Psoas muscle (tissue), 8 donors: ENCODE results near the gene CREB3. TPM values are rescaled to one million over a fixed set of nuclear protein-coding genes. Genes with fewer than 3 reads are reported as not detected.

ENCODE experiments used
- ATAC-seq, 4 donors: fragments of 200-7000 bp; cut with Tn5 transposase; one replicate each; pipeline ENCODE4 v1.9.1; 2020; ENCODE audit warnings: moderate library complexity in 3 of 4, mild to moderate bottlenecking in 2 of 4
- DNase-seq, 2 donors: peaks; one replicate each; pipeline ENCODE4 v3.0.0-alpha.2; 2020
- H3K27ac ChIP-seq: fragments of 200-600 bp; one replicate; pipeline ENCODE4 v1.8.0; 2022
- H3K27me3 ChIP-seq, 3 donors: fragments of 200-600 bp in 1 of 3; one replicate each; pipeline versions ENCODE4 v1.6.1 to v1.8.0; 2013 to 2022; ENCODE audit warnings: low read length in 2 of 3, mild to moderate bottlenecking in 2 of 3, moderate library complexity in 1 of 3; ENCODE audit not compliant: insufficient read depth in 3 of 3
- H3K36me3 ChIP-seq, 2 donors: fragments of 200-600 bp in 1 of 2; one replicate each; pipeline versions ENCODE4 v1.6.1 to v1.8.0; 2013 to 2022; ENCODE audit warnings: low read depth in 1 of 2, mild to moderate bottlenecking in 1 of 2, moderate library complexity in 1 of 2; ENCODE audit not compliant: insufficient read depth in 1 of 2
- H3K4me1 ChIP-seq: fragments of 200-600 bp; one replicate; pipeline ENCODE4 v1.8.0; 2022
- H3K4me3 ChIP-seq: fragments of 200-600 bp; one replicate; pipeline ENCODE4 v1.8.0; 2022; ENCODE audit warnings: mild to moderate bottlenecking
- H3K9me3 ChIP-seq: fragments of 200-600 bp; one replicate; pipeline ENCODE4 v1.8.0; 2022
- WGBS, 3 donors: extraction: QIAGEN DNeasy Blood & Tissue Kit; methylation state at CpG; one replicate each; pipeline versions ENCODE4 v1.1.6 to v1.1.7; 2013; 5-methylcytosine and 5-hydroxymethylcytosine counted together
- intact Hi-C, 2 donors: fragments of 100-400 bp; cut with DNase I; formaldehyde crosslinking; loops; one replicate each; pipeline versions ENCODE4 v1.11.0 to v1.14.2; 2022
- polyA plus RNA-seq, 3 donors: library from polyadenylated mRNA; stranded (reverse); fragments of 200-250 nt; gene quantifications; one replicate each; pipeline ENCODE4 v1.2.3, GENCODE V29; 2013
- total RNA-seq, 4 donors: library from RNA; stranded (reverse); fragmentation: NEBNext Ultra II Directional in 2 of 4; extraction: Animal tissue kit (Norgen Biotek cat#: 25700) in 2 of 4; gene quantifications; one replicate each; pipeline versions ENCODE4 v1.2.1 to v1.2.4, GENCODE V29; 2021 to 2023
- TF ChIP-seq, protein P1 (sequence below): fragments of 200-600 bp; IDR thresholded peaks from one replicate; pipeline ENCODE4 v1.8.0; 2022; ENCODE audit warnings: antibody characterized with exemption
- donor health status: healthy with polysubstance abuse.
- donor health status: DM: no; HTN: no; CAD: no; lungs with moderate emphysema.
- donor health status: Bipolar disorder and iron deficiency.
- donor health status: healthy.
- donor health status: DM: yes; HTN: yes; CAD: no.
- donor health status: DM: no; HTN: no; CAD: no.
- donor health status: DM: no; HTN: no; CAD: no.
- donor health status: DM: yes; HTN: yes; CAD: no.

CREB3 gene
- total and polyA plus RNA-seq, 7 donors: 16.1 to 55.1 (median 21.3) TPM

DNA sequence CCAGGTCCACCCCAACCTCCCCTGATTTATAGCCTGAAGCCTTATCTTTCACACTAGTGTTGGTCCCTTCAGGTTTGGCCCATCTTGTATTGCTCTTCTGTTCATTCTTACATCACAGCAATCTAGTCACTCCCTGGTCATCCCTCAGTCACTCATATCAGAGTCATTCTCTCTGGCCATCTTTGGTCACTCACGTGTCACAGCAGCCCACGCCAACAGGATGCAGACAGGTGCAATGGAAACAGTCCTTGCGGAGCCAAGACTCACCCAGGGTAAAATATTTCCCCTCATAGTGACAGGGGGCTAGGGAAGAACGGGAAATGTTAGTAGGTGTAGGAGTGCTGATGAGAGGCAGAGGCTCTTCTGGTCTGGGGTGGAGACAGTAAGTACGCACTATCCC, 21.0 kb downstream of the CREB3 start:
- no peak for DNase-seq
- 69 to 70% (median 70%) methylated on average over 5 of the region's 5 CpGs for WGBS, 3 donors
- intact Hi-C loops: no loop called here
- H3K36me3 ChIP-seq: peaks cover 7 to 59% of the 10 kb centered on the region in 2 donors
- no peaks in the 10 kb centered on the region for H3K9me3 ChIP-seq
- H3K27ac ChIP-seq: no peak overlapping the region
- no peak overlapping the region for H3K4me3 ChIP-seq
- H3K27me3 ChIP-seq: no peaks in the 10 kb centered on the region
- H3K4me1 ChIP-seq: peaks cover 28% of the 10 kb centered on the region
- TF ChIP-seq, protein P1, sequence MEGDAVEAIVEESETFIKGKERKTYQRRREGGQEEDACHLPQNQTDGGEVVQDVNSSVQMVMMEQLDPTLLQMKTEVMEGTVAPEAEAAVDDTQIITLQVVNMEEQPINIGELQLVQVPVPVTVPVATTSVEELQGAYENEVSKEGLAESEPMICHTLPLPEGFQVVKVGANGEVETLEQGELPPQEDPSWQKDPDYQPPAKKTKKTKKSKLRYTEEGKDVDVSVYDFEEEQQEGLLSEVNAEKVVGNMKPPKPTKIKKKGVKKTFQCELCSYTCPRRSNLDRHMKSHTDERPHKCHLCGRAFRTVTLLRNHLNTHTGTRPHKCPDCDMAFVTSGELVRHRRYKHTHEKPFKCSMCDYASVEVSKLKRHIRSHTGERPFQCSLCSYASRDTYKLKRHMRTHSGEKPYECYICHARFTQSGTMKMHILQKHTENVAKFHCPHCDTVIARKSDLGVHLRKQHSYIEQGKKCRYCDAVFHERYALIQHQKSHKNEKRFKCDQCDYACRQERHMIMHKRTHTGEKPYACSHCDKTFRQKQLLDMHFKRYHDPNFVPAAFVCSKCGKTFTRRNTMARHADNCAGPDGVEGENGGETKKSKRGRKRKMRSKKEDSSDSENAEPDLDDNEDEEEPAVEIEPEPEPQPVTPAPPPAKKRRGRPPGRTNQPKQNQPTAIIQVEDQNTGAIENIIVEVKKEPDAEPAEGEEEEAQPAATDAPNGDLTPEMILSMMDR: no peak
- no peak for ATAC-seq

GRCh38 chr9:35754264-35754663, 21.8 kb downstream of the CREB3 start, which contains the start of gene MSMP:
MSMP (minus strand) TSS chr9:35754276; CDS start chr9:35754129, 147 bp downstream.
- WGBS, 3 donors: 46 to 57% (median 48%) methylated on average over 2 to 3 of the region's 3 CpGs
- ATAC-seq (no peak), DNase-seq (no peak)
- no peak within 1 kb of the TSS for H3K27ac ChIP-seq
- peaks cover 7 to 59% of the 10 kb centered on the region in 2 donors for H3K36me3 ChIP-seq
- H3K27me3 ChIP-seq: no peaks in the 10 kb centered on the region
- peaks cover 29% of the 10 kb centered on the region for H3K4me1 ChIP-seq
- intact Hi-C loops: no loop called here
- TF ChIP-seq, protein P1: no peak
- H3K9me3 ChIP-seq: no peaks in the 10 kb centered on the region
- no peak within 1 kb of the TSS for H3K4me3 ChIP-seq

GRCh38 chr9:35755071-35755470, 22.6 kb downstream of the CREB3 start:
- H3K27ac ChIP-seq: no peak overlapping the region
- no peak overlapping the region for H3K4me3 ChIP-seq
- ATAC-seq: no peak
- TF ChIP-seq, protein P1: no peak
- WGBS, 3 donors: 92 to 99% (median 92%) methylated on average over 4 of the region's 4 CpGs
- no peaks in the 10 kb centered on the region for H3K27me3 ChIP-seq
- DNase-seq: no peak
- peaks cover 7 to 59% of the 10 kb centered on the region in 2 donors for H3K36me3 ChIP-seq
- intact Hi-C loops: no loop called here
- H3K9me3 ChIP-seq: no peaks in the 10 kb centered on the region
- H3K4me1 ChIP-seq: peaks cover 27% of the 10 kb centered on the region

- H3K36me3 ChIP-seq: peaks cover 4 to 46% of the 10 kb centered on the region in 2 donors
- no peaks in the 10 kb centered on the region for H3K27me3 ChIP-seq
- no peaks in the 10 kb centered on the region for H3K9me3 ChIP-seq
- ATAC-seq (peak; percentile 81 to 87 (median 86)), DNase-seq (peak; percentile 75 to 87)
- TF ChIP-seq, protein P1: peak; percentile 46
- H3K27ac ChIP-seq: peak overlapping the region; percentile 94
- peaks cover 19% of the 10 kb centered on the region for H3K4me1 ChIP-seq
- intact Hi-C loops: no loop called here
- peak overlapping the region; percentile 82 for H3K4me3 ChIP-seq
- 9 to 12% (median 11%) methylated on average over 42 to 48 of the region's 48 CpGs for WGBS, 3 donors
These were observed 24.1 kb downstream of the CREB3 start for GRCh38 chr9:35756275-35757225.
